Stimulated activated CD8-positive, alpha-beta memory T cell treated with anti-CD3 and anti-CD28 coated beads, Interleukin-15, amount 100 ng/mL, for 1 hour (primary cell): ENCODE measurements around the gene TTC33.
"Not testable (repeated sequence)": the region's sequence is repeated elsewhere in the genome, so short reads cannot be mapped to it uniquely, and the experiment has no call there.

Experiments used
- DNase-seq: peaks from one replicate; pipeline ENCODE4 v3.0.0-alpha.2; 2020; ENCODE audit warnings: low read depth

TTC33 gene, protein sequence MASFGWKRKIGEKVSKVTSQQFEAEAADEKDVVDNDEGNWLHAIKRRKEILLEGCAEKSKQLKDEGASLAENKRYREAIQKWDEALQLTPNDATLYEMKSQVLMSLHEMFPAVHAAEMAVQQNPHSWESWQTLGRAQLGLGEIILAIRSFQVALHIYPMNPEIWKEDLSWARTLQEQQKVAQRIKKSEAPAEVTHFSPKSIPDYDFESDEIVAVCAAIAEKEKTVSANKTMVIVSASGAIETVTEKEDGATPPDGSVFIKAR

DNA sequence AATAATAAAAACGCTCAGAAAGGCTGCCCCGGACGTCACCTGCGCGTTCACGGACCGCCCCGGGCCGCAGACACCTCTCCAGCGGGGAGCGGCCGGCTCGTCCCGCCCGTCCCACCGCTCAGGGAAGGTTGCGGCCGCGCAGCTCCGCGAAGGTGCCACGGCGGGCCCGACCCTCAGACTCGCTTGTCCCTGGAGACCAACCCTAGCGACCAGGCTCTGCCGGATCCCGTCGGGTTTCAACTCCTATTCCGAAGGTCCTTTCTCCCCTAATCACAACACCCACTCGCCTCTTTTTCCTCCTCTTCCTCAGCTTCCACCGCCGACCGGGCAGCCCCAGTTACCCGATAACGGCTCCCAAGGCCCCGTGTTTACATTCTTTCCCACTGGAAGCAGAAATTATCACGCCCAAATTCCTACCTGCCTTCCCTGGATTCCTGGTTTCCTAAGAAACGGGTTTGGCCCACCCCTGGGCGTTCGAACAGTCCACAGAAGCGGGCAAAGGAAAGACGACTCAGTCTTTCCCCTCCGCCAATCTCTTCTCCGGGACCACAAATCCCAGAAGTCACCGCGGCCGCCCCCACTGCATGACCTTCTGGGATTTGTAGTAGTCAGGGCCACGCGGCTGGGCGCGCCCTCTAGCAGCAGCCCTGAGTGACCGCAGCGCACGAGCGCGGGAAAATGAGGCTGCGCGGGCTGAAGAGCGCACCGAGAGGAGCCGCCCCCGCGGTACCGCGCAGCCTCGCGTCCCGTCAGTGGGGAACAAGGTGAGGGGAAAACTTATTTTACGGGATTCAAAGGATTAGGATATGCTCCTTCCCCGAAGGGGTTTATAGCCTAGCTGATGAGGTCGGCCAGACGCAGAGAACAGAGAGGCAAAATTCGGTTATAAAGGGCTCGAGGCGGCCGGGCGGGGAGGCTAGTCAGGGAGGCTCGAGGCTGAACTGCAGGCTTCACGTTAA lies at the start of gene TTC33:
TTC33 (minus strand) TSS at position 555 of the 959 bp plus-strand sequence. CDS start 8,943 bp downstream, outside the sequence.
- DNase-seq, result peak; percentile 87

DNA sequence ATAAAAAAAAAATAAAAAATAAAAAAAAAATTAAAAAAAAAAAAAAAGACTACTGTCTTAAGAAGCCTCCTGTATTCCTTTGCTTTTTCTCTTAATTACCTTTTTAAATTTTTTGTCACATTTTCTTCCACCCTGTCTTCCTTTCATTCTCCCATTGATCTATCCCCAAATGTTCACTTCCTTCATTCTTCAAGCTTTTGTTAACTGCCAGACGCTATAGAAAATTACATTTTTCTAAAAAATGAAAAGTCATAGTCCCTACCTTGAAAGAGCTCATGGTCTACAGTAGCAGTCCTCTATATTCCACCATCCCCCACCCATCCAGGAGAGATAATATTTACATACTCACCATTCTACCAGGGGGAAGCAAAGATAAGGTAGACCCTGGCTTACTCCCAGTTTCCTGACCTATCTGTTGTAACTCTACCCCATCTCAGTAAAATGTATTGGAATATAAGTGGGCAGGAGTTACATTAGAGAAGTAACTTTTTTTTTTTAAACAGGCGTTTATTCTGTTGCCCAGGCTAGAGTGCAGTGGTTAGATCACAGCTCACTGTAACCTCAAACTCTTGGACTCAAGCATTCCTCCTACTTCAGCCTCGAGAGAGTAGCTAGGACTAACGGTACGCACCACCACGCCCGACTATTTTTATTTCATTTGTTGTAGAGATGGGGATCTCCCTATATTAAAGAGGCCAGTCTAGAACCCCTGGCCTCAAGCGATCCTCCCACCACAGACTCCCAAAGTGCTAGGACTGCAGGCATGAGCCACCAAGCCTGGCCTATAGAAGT lies 46.2 kb upstream of the TTC33 start:
- no peak for DNase-seq

DNA sequence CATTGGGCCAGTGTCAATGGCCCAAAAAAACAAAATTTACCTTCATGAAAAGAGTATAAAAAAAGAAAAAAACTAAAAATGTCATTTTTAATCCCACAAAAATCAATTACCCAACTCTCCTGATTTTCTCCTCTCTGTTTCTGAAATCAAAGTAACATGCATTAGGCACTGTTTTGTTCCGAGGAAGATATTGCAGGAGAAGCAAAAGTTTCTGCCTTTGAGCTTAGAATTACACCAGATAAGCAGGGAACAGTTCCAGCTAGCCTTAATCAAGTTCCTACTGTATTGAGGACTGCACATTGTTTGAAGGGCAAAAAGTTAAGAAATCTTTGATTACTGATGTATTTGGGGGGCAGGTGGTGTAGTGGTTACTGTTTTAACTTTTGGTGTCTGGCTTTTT lies 43.5 kb upstream of the TTC33 start:
- no peak for DNase-seq

- DNase-seq, result no peak
These were observed 43.0 kb upstream of the TTC33 start for GRCh38 chr5:40798801-40799210.

GRCh38 chr5:40798012-40798800 lies 42.4 kb upstream of the TTC33 start, which contains the start of gene PRKAA1:
Gene PRKAA1 (minus strand): TSS chr5:40798374. CDS start chr5:40798189, 185 bp downstream.
- DNase-seq, result peak; percentile 71

- DNase-seq, result peak; percentile 46
These were observed 41.7 kb upstream of the TTC33 start for GRCh38 chr5:40797273-40798011.

- DNase-seq, result no peak
These were observed 40.7 kb upstream of the TTC33 start for GRCh38 chr5:40796487-40796889.

DNA sequence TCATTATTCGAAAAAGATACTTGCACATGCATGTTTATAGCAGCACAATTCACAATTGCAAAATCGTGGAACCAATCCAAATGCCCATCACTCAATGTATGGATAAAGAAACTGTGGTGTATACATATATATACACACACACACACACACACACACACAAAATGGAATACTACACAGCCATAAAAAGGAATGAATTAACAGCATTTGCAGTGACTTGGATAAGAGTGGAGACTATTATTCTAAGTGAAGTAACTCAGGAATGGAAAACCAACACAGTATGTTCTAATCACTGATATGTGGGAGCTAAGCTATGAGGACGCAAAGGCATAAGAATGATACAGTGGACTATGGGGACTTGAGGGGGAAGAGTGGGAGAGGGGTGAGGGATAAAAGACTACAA lies 39.1 kb upstream of the TTC33 start:
- DNase-seq, result not testable (repeated sequence)

DNA sequence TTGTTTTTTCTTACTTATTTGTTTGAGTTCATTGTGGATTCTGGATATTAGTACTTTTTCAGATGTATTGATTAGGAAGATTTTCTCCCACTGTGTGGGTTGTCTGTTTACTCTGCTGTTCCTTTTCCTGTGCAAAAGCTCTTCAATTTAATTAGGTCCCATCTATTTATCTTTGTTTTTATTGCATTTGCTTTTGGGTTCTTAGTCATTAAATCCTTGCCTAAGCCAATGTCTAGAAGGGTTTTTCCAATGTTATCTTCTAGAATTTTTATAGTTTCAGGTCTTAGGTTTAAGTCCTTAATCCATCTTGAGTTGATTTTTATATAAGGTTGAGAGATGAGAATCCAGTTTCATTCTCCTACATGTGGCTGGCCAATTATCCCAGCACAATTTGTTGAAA lies 38.6 kb upstream of the TTC33 start:
- DNase-seq, result not testable (repeated sequence)

GRCh38 chr5:40792691-40793090 lies 36.9 kb upstream of the TTC33 start:
- not testable (repeated sequence) for DNase-seq

DNA sequence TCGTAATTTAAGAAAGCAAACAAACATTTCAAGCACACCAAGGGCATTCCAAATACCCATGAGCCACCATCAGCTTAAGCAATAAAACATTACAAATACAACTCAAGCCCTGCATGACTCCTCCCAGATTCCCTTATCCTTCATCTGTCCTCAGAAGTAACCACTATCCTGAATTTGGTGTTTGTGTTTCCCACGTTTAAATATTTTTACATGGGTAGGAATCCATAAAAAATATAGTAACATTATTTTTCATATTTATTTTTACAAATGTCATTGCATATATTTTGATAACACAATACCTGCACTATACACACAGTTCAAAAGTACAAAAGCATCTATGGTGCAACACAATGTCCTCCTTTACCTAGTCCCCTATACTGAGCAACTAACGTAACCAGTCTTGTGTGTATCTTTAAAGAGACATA lies 36.0 kb upstream of the TTC33 start:
- DNase-seq, result no peak

GRCh38 chr5:40790947-40791593 lies 35.3 kb upstream of the TTC33 start:
- no peak for DNase-seq

DNA sequence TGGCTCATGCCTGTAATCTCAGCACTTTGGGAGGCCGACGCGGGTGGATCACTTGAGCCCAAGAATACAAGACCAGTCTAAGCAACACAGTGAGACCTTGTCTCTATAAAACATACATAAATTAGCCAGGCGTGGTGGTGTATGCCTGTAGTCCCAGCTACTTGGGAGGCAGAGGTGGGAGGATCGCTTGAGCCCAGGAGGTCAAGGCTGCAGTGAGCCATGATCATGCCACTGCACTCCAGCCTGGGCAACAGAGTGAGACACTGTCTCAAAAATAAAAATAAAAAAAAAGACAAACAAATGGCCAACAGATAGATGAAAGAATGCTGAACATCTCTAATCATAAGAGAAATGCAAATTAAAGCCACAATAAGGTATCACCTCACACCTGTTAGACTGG lies 33.2 kb upstream of the TTC33 start:
- not testable (repeated sequence) for DNase-seq

DNA sequence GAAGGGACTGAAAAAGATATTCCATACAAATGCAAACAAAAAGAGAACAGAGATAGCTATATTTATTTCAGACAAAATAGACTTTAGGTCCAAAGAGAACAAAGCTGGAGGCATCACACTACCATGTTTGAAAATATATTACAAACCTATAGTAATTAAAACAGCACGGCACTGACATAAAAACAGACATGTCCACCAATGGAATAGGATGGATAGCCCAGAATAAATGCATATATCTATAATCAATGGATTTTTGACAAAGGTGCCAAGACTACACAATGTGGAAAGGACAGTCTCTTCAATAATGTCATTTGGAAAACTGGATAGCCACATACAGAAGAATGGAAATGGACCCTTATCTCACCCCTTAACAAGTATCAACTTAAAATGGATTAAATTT lies 32.2 kb upstream of the TTC33 start:
- no peak for DNase-seq

DNA sequence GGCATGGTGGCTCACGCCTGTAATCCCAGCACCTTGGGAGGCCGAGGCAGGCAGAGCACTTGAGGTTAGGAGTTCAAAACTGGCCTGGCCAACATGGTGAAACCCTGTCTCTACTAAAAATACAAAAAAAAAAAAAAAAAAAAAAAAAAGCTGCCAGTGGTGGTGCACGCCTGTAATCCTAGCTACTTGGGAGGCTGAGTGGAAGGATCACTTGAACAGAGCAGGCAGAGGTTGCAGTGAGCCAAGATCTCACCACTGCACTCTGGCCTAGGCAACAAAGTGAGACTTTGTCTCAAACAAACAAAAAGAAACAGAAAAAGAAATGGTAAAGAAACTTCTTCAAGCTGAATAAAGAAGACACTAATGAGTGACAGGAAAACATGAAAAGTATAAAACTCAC lies 30.9 kb upstream of the TTC33 start:
- not testable (repeated sequence) for DNase-seq

DNA sequence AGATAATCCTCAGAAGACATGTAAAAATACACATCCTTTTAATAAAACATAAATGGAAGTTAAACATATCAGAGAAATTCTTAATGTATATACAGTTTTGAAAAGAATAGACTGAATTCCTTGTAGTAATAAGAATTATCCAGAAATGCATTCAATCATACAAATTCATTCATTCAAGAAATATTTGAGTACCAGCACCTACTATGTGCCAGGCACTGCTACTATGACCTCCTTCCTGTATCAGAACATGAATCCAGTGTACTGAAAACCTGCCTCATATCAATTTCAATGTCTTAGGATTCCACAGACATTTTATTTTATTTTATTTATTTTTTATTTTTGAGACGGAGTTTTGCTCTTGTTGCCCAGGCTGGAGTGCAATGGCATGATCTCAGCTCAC lies 29.2 kb upstream of the TTC33 start:
- no peak for DNase-seq

DNA sequence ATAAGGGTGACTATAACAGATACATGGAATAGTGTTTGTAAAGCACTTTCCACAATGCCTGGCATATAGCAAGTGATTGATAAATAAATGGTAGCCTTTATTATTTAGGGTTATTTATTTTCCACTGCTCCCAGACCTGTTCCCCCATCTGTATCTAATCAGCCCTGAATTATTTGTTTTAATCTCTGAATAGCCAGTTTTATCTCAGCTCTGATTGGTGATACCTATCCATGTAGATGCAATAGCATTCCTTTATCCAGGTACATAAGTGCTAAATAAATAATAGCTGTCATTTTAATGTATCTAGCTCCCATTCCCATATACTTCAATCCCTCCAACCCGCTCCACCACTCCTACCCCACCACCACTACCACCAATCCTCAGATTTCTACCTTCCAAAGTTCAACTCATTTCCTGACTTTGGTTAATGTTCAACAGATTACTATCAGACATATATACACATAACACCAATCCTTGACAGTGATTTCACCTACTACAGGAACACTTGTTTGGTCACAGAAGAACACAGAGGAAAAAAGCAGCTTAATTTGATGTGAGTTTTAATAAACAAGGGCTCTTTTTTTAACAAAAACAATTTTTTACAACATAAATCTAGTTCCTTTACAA lies 28.4 kb upstream of the TTC33 start:
- no peak for DNase-seq

GRCh38 chr5:40781843-40782409 lies 26.2 kb upstream of the TTC33 start:
- no peak for DNase-seq

DNA sequence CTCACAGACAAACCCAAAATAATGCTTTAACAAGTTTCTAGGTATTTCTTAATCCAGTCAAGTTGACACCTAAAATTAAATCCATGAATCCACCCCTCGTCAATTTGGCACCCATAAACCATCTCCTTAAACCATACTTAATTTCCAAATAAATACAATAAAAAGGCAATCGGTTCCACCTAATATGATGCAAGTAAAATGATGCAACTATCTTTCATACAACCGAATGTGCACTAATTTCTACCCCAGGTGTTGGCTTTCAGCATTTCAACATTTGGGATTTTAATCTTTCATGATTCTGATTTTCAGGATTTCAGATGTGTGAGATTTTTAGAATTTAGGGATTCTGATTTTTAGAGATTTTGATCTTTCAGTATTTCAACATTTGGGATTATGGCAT lies 25.1 kb upstream of the TTC33 start:
- DNase-seq, result no peak
